Activated CD4-positive, alpha-beta T cell treated with anti-CD3 and anti-CD28 coated beads, Interleukin-2, amount 50 U/mL, for 4 hours (primary cell): ENCODE measurements around the gene GPAM.
"Not testable (repeated sequence)": the region's sequence is repeated elsewhere in the genome, so short reads cannot be mapped to it uniquely, and the experiment has no call there.

ENCODE experiments used
- DNase-seq, 2 experiments: peaks; one replicate each; pipeline ENCODE4 v3.0.0-alpha.2; 2020

The GPAM gene

DNA sequence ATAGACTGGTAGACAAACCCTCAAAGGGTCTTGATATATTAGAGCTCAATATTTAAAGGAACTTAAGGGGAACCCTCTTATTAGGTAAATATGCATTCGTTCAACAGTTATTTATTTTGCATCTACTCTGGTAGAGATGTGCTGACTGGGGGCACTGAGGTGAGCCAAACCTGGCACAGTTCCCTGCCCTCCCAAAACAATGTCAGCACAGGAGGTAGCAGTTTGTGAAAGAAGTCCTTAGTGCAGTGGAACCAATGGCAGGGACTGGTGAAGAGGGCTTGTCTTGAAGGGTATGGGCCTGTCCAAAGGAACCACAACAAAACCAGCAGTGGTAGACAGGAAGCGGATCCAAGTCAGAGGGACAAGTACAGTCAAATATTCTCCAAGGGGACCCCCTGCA lies 32.6 kb upstream of the GPAM start:
- no peak for DNase-seq

DNA sequence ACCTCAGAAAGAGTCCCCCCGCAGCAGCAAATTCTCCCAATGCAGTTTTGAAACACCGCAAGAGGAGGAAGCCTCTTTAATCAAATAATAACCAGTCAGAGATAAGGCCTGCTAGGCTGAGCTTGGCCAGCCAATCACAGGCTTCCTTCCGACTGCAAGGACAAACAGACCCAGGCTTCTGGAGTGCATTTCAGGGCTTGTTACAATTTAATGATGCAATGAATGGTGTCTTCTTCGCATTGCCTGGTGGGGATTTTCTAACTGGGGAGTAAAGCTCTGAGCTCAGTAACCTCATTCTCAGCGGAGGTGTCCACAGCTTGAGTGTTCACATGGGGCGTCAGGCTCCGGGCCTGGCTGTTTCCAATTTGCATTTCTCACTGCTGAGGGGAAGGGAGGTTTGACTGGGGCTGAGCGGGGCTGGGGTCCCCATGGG lies 31.8 kb upstream of the GPAM start:
- DNase-seq, result no peak

DNA sequence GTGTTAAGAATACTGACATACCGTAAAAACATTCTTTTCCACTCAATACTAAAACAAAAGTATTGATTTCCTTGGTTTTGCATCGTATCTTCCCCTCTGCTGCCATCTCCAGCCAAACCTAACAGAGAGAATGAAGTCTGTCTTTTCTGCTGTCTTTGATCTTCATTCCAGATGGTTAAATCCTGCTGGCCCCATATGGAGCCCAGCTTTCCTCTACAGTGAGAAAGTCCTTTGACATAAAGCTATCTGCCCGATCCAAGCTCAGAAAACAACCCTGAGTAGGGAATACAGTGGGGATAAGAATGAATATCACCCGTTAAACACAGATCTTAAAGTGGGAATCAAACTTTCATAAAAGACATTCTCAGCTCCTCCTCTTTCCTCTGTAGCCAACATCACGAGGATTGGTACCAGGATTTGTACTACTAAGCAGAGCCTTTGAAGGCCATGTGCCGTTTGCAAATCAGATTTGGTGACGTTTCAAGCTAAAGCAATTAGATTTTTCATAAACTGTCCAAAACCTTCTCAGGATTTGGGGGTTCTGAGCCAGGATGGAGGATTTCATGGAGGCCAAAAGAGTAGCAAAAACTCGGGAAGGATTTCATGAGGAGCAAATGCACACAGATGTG lies 30.8 kb upstream of the GPAM start:
- no peak for DNase-seq

DNA sequence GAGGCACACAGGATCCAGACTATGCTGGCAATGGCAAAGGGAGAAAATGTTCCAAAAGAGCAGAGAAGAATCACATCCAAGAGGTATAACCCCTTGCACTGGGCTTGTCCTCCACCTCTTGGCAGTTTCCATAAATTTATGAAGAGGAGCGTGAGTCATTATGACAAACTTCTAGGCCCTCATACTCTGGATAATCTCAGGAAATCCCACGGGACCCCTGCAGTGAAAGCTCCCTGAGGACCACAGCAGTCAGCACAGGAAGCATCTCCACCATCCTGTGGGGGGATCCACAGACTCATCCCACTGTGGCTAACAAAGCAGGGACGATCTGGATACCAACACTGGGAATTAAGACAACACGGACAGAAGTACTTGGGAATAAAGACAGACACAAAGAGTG lies 30.3 kb upstream of the GPAM start:
- DNase-seq, result no peak

DNA sequence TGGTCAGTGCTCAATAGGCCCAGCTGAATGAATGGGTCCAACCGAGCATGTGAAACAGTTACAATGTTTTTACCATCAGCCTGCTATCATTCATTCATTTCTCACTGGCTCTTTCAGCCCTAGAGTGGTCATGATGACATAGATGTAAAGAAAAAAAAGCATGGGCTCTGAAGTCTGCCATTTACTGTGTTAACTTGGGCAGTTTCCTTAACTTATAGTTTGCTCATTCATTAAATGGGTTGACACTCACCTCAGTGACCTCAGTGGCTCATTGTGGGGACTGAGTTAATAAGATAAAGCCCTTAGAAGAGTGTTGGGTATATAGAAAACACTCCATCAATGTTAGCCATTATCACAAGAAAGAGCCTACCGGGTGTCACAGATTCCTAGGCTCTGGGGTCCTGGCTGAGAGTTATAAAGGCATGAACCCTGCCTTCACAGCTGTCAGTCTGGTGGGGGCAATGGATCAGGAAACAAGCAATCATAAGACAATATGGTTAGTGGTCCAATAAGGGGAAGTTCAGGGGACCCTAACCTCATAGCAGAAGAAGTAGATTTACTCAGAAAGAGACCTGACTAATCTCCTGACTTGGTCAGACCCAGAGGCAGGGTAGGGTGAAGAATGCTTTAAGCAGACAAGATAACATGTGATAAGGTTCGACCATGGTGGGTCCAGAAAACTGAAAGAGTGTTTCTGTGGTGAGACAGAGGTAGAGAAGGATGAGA lies 29.7 kb upstream of the GPAM start:
- DNase-seq, result no peak

DNA sequence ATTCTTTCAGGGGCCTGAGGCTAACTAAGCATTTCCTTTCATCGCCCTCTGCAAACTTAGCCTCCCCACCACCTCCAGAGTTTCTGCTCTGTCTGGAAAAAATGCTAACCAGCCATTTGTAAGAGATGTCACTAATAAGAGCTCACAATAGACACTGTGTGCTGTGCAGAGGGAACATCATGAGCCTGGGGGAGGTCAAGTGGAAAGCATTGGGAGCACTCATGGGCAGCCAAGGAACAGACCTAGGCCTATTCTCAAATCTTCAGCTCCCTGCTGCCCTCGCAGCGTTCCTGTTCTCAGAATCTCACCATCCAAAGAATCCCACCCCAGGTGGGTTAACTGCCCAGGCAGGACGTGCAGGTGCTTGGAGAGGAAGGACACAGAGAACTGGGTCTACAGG lies 27.1 kb upstream of the GPAM start:
- no peak for DNase-seq

DNA sequence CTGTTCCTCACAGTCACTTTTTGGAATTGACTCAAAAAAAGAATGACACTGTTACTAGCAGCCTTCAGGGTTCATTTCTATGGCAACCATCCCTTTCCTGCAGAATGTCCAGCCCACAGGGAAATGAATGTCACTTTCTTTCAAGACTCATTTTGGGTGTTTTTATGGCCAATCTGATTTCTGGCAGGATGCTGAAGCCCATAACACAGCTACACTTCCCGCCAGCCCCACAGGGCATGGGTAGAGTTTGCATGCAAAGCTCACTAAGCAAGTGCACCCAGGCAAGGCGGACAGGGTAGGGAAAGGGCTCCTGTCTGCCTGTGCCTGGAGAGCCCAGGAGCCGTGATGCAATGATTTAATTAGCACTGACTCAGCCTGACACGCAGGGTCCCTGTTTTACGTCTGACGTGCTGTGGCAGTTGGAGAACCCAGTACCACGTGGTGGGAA lies 26.1 kb upstream of the GPAM start:
- DNase-seq, result no peak

DNA sequence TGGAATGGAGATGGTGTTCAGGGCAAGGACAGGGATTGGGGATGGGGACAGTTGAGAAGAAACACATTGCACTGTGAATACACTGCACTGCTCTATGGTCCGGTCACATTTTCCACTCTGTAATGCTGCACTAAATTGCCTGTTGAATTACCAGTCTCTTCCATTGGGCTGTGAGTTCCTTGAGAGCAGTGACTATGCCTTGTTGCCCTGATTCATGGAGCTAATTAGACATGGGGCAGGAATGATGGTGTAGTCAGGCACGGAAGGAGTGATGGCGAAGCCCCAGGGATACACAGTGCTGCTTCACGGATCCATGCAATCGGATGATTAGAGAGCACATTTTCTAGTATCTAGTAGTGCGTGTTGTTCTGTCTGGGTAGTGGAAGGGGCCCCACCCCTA lies 25.4 kb upstream of the GPAM start:
- DNase-seq, result no peak

DNA sequence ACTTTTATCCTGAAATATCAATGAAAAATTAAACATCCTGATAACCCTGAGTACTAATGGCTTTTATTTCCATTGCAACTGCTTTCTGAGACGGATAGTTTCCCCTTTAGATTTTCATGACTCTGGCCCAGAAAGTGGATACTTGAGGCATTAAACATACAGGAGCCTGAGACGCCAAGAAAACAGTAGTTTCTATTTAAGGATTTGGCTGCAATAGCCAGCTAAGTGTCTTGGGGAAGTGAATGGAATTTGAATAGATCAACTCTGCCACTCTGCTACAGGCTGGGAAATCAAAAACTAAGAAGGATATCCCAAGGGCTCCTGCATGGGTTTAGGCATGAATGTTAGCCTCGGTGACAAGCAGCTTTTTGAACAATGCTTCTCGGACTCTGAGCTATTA lies 24.7 kb upstream of the GPAM start:
- no peak for DNase-seq

DNA sequence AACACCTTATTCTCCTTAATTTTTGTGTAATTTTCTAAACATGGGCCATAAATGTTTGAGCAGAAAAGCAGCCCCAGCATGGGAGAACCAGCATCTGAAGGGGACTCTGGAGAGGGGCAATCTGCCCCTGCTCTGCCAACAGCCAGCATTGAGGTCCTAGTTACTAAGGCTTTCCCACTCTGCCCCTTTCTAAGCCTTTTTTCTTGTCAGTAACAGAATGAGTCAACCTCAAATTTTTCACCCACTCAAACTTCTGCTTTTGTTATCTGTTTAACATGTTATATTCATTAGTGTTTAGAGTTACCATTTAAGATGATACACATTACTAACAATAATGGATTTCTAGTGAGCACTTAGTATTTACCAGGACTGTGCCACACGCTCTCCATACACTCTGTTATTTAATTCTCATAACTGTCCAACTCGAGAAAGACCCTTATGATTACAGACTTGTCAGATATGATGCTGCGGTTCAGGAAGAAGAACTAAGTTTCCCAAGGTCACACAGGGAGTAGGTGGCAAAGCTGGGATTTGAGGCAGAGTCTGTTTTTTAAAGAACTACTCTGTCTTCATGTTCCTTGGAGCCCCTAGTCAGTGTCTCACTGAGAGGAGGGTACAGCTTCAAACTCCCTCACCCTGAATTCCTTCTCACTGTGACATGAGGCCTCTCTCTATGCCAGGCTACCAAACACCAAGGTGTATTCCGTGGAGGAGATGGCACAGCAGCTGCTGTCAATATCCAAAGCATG lies 19.9 kb upstream of the GPAM start:
- no peak for DNase-seq

DNA sequence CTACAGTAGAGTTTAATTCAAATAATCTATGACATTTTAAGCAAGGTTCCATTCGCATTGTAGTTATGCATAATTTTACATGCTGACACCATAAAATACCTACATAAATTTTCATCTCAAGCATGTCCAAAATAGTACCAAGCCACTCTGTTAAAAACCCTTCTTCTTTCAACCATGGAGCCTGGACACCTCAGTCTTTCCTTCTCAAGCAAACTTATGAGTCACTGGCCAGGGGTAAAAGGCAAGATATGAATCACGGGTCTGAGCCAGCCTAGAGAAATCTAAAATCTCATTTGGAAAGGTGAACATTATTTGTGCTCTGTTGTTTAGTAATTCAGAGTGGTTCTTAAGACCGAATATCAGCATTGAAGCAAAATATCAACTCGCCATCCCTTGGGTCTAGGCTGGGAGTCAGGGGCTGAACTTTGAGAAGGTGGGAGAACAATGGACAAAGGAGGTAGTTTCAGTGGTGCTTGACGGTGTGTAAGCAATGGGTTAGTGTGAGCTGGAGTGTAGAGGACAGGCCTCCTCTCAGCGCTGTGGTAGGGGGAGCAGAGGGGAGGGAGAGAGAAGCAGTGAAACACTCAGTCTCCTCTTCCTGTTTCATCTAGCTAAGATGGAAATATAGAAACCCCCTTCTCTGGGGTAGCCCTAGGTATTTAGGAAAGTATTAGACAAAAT lies 19.1 kb upstream of the GPAM start:
- no peak for DNase-seq

DNA sequence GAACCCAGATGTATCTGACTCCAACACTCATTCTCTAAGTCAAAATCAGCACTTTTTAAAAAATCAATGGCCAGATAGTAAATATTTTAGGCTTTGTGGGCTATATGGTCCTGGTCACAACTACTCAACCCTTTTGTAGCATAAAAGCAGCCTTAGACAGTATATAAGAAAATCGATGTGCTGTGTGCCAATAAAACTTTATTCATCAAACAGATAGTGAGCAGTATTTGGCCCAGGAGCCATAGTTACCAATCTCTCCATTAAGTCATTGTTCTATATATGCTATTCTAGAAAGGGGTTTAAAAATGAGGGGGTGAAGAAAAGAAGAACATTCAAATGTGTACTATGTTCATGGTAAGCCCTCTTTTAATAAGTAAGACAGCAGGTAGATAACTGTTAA lies 18.5 kb upstream of the GPAM start:
- DNase-seq, result no peak

DNA sequence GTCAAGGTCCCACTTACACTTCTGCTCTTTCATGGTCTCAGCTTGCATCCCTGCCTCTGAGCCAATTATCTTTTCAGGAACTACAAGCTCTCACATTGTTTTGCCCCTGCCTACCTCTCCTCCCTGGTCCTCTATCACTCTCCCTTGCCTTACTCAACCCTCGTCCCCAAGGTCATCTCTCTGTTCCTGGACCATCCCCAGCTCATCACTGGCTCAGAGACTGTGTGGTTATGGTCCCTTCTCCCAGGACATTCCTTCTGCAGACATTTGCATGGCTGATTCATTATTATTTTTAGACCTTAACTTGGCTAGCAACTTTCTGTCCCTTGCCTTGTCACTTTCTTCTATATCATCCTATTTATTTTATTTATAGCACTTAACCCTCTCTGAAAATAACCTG lies 17.8 kb upstream of the GPAM start:
- DNase-seq, result no peak

DNA sequence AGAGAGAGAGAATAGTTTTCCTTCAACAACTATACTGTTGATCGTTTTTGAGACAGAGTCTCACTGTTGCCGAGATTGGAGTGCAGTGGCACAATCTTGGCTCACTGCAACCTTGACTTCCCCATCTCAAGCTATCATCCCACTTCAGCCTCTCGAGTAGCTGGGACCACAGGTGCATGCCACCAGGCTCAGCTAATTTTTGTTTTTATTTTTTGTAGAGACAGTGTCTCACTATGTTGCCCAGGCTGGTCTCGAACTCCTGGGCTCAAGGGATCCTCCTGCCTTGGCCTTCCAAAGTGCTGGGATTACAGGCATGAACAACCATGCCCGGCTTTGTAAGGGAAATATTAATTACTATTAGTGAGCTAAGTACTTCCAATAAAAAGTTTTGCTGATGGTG lies 16.7 kb upstream of the GPAM start:
- DNase-seq, result not testable (repeated sequence)

DNA sequence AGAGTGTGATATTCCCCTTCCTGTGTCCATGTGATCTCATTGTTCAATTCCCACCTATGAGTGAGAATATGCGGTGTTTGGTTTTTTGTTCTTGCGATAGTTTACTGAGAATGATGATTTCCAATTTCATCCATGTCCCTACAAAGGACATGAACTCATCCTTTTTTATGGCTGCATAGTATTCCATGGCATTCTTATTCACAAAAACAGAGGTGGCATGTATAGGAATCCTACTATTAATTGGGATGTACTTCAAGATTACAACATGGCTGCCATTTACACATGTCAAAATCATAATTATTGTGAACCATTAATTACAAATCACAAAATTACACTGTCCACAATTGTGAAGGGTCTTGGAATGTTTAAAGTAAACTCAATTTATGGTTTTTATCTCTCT lies 14.1 kb upstream of the GPAM start:
- not testable (repeated sequence) for DNase-seq

DNA sequence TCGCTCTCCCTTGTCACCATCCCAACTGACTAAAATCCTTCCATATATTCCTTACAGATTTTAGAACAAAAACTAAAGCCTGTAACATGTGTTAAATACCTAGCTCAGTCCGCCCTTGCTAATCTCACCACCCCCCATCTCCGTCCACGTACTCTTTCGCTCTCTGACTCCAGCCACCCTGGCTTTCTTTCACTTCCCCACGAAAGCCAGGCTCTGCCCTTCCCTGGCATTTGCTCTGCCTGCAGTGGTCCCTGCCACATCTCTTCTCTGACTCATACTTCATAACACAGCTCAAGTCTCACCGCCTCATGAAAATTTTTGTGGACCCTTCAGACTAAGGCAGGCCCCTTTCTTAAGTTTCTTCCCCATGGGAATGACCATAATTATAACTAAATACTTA lies 11.7 kb upstream of the GPAM start:
- no peak for DNase-seq

DNA sequence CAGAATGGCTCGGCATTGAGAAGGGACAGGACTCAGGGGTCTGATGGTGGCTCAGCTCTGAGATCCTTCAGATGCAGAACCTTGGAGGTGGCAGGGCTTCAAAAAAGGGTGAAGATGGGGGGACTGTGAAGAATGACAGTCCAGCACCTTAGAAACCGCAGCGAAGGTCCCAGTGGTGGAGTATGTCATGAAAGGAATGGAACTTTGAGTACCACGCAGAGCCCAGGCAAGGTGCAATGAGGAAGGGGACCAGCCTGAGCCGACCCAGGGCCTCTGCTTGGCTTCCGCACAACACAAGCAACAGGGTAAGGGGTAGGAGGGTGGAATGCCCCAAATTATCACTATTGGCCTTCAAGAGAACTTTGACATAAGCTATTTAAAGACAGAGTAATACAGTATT lies 8.2 kb upstream of the GPAM start:
- no peak for DNase-seq

DNA sequence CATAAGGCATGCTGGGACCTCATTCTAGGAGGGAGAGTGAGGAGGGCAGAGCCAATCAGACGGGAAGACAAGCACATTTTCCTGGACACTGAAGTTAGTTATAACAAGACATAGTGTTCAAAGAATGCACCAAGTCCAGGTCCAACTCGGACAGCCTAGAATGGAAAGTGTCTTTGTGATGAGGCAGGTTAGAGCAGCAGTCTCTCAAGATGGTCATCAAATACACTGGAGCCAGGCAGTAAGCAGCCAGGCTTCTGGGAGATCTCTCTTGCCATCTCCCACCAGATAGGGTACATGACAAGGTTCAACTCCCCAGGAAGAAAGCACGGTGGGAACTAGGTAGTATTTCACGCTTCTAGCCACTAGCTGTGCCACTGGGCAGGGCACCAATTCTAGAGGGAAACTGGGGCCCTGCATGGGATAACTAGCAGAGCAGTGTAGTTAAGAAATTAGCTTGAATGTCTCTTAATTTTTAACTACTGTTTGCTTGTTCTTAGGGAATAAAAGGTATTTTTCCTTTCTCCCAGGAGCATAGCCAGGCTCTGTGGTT lies 7.6 kb upstream of the GPAM start:
- no peak for DNase-seq

DNA sequence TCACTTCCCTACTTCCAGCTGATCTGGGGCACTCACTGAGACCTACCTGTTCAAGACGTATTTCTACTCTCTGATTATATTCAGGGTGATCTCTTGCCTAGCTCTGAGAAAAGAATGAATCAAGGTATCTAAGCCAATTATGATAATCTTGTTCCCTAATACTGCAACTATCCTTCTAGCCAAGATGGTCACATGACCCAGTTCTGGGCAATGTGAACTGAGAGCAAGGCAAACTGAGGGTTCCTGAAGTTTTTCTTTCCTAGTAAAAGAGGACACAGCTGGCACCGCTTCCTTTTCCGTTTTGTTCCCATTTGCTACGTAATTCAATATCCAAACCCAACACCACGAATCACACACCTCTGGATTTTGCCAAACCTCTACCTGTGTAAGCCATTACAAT lies 5.9 kb upstream of the GPAM start:
- no peak for DNase-seq

DNA sequence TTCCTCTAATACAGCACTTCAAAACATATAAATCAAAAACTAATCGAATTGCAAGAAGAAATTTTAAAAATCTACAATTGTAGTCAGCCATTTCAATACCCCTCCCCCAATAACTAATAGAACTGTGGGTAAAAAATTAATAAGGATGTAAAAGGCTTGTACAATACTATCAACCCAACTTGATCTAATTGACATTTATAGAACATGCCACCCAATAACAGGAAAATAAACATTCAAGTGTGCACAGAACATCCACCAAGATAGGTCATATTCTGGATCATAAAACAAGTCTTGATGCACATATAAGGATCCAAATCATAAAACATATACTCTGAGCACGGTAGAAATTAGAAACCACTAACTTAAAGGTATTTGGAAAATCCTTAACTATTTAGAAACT lies 4.0 kb upstream of the GPAM start:
- no peak for DNase-seq

DNA sequence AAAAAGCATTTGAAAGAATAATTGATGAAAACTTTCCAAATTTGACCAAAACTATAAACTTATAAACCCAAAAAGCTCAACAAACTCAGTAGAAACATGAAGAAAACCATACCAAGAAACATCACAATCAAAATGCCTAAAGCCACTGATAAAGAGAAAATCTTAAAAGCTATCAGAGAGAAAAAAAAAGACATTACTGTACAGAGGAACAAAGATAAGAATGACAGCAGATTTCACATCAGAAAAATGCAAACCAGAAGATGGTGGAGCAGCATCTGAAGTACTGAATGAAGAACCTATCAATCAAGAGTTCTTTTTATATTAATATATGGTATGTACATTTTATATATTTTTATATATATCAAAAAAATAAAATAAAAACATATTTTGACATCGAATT lies 2.4 kb upstream of the GPAM start:
- no peak for DNase-seq

DNA sequence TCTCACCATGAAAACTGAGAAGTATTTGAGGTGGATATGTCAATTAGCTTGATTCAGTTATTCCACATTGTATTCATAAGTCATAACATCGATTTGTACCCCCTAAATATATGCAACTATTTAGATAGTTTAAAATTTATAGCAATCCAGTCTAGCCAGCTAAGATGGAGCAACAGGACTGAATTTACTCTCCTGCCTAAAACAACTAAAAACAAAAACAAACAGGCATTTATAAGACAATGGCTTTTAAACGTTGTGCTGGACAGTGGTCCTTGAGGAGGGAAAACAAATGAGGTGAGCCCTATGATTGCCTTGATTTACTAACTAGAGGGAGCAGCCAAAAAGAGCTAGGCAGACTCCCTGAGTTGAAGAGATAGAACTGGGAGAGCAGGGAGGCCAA lies 814 bp upstream of the GPAM start:
- DNase-seq, result no peak

DNA sequence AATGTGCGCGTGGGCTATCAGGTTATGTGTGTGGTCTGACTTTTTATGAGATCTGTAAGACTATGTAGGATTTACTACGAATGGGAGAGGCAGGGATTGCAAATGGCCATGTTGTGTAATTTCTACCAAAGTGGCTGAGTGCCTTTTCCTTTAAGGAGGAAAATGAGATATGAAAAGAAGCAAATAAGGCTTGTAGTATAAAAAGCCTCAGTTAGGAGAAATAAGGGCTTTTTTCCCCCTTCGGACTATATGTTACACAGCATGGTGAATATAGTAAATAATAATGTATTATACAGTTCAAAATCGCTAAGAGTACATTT lies 447 bp upstream of the GPAM start:
- DNase-seq, result no peak
